B cell (primary cell): ENCODE results near the gene TGFBRAP1. TPM values are rescaled to one million over a fixed set of nuclear protein-coding genes. Genes with fewer than 3 reads are reported as not detected.

Source experiments
- ATAC-seq: fragments of 200-7000 bp; cut with Tn5 transposase; one replicate; pipeline ENCODE4 v1.10.0; 2021; ENCODE audit warnings: low read depth, mild to moderate bottlenecking, moderate number of reproducible peaks, moderate library complexity
- CTCF ChIA-PET: fragments of 350-600 bp; sonication (Branson Sonifier 250); formaldehyde crosslinking; loops from one replicate; lab custom pipeline; 2021; ENCODE audit warnings: antibody characterized with exemption, inconsistent platforms; lab: Charles Lee
- POLR2A ChIA-PET: fragments of 350-600 bp; sonication (Branson Sonifier 250); formaldehyde crosslinking; loops from one replicate; lab custom pipeline; 2021; ENCODE audit warnings: antibody characterized with exemption; lab: Charles Lee
- DNase-seq: peaks from one replicate; pipeline ENCODE4 v3.0.0; 2013
- H2AFZ ChIP-seq: 2 replicates; pipeline ENCODE4 v1.6.1; 2012; ENCODE audit warnings: mild to moderate bottlenecking, low read depth, low read length; ENCODE audit not compliant: insufficient read depth, poor library complexity, severe bottlenecking
- H3K27ac ChIP-seq, 2 donors: 1 replicate in 1 of 2; 2 replicates in 1 of 2; pipeline ENCODE4 v1.5.1; 2012 to 2013; ENCODE audit warnings: low read length in 2 of 2, mild to moderate bottlenecking in 2 of 2, moderate library complexity in 1 of 2
- H3K27me3 ChIP-seq, 4 experiments: fragments of 200-600 bp in 1 of 4; sonication (generic) in 1 of 4; replicated peaks in 1 of 4; 1 replicate in 2 of 4; 2 replicates in 2 of 4; pipeline versions ENCODE4 v1.6.1 to v1.7.0; 2013 to 2016; ENCODE audit warnings: low read length in 3 of 4, mild to moderate bottlenecking in 2 of 4, mixed read lengths in 1 of 4, moderate library complexity in 1 of 4; ENCODE audit not compliant: insufficient read depth in 4 of 4, control insufficient read depth in 3 of 4; ENCODE audit errors: control extremely low read depth in 1 of 4
- H3K36me3 ChIP-seq, 2 experiments: replicated peaks in 1 of 2; 1 replicate in 1 of 2; 2 replicates in 1 of 2; pipeline versions ENCODE4 v1.6.1 to v1.7.1; 2013; ENCODE audit warnings: low read length in 1 of 2; ENCODE audit not compliant: insufficient read depth in 2 of 2, control insufficient read depth in 1 of 2; ENCODE audit errors: control extremely low read depth in 1 of 2, extremely low read depth in 1 of 2
- H3K4me1 ChIP-seq, 2 donors: fragments of 200-600 bp in 1 of 2; sonication (generic) in 1 of 2; 1 replicate in 1 of 2; 2 replicates in 1 of 2; pipeline versions ENCODE4 v1.5.1 to v1.6.1; 2013 to 2017; ENCODE audit warnings: low read length in 2 of 2; ENCODE audit not compliant: control insufficient read depth in 2 of 2, insufficient read depth in 2 of 2
- H3K4me2 ChIP-seq: replicated peaks from 2 replicates; pipeline ENCODE3; 2012; ENCODE audit warnings: mild to moderate bottlenecking, low read depth, low read length; ENCODE audit not compliant: poor library complexity, severe bottlenecking
- H3K4me3 ChIP-seq, 5 experiments: fragments of 200-600 bp in 1 of 5; sonication (generic) in 1 of 5; 1 replicate in 3 of 5; 2 replicates in 2 of 5; pipeline versions ENCODE4 v1.5.1 to v1.7.0; 2011 to 2016; ENCODE audit warnings: low read length in 4 of 5, mild to moderate bottlenecking in 4 of 5, low read depth in 2 of 5, control low read depth in 1 of 5, moderate library complexity in 1 of 5; ENCODE audit not compliant: insufficient read depth in 1 of 5; ENCODE audit errors: control extremely low read depth in 1 of 5, extremely low read depth in 1 of 5
- H3K79me2 ChIP-seq: fragments of 200-600 bp; sonication (generic); one replicate; pipeline ENCODE4 v1.6.0; 2016; ENCODE audit warnings: low read length; ENCODE audit not compliant: control insufficient read depth, insufficient read depth
- H3K9ac ChIP-seq: fragments of 200-600 bp; sonication (generic); 2 replicates; pipeline ENCODE4 v1.6.1; 2017; ENCODE audit warnings: mild to moderate bottlenecking, low read length, moderate library complexity
- H3K9me3 ChIP-seq, 3 donors: one replicate each; pipeline versions ENCODE4 v1.6.1 to v1.7.1; 2013; ENCODE audit warnings: low read length in 2 of 3; ENCODE audit not compliant: control insufficient read depth in 2 of 3, insufficient read depth in 1 of 3; ENCODE audit errors: control extremely low read depth in 1 of 3
- H4K20me1 ChIP-seq: 2 replicates; pipeline ENCODE4 v1.6.0; 2012; ENCODE audit warnings: mild to moderate bottlenecking, low read length; ENCODE audit not compliant: insufficient read depth, control insufficient read depth, poor library complexity, severe bottlenecking
- H3K27ac Mint-ChIP-seq: one replicate; pipeline ENCODE4 v1.8.0; 2021; ENCODE audit warnings: mixed read lengths
- H3K27me3 Mint-ChIP-seq: one replicate; pipeline ENCODE4 v1.8.0; 2021; ENCODE audit warnings: mixed read lengths
- H3K4me1 Mint-ChIP-seq: one replicate; pipeline ENCODE4 v1.8.0; 2021; ENCODE audit warnings: mixed read lengths
- H3K4me3 Mint-ChIP-seq: one replicate; pipeline ENCODE4 v1.8.0; 2021; ENCODE audit warnings: mixed read lengths
- H3K9me3 Mint-ChIP-seq: one replicate; pipeline ENCODE4 v1.8.0; 2022; ENCODE audit warnings: mixed read lengths; ENCODE audit not compliant: insufficient read depth
- CTCF ChIP-seq: fragments of 200-600 bp; IDR thresholded peaks from one replicate; pipeline ENCODE4 v1.8.0; 2022; ENCODE audit warnings: antibody characterized with exemption, mild to moderate bottlenecking
- EZH2 ChIP-seq: IDR thresholded peaks from 2 replicates; pipeline ENCODE4 v1.6.1; 2012; ENCODE audit warnings: borderline replicate concordance, low read depth, mild to moderate bottlenecking, moderate library complexity, low read length; ENCODE audit not compliant: insufficient read depth, poor library complexity, severe bottlenecking
- WGBS: methylation state at CpG from one replicate; pipeline ENCODE4 v1.1.5; 2013; ENCODE audit warnings: missing lambda C conversion rate; ENCODE audit not compliant: insufficient coverage; 5-methylcytosine and 5-hydroxymethylcytosine counted together
- intact Hi-C: fragments of 100-400 bp; cut with micrococcal nuclease; formaldehyde crosslinking; loops from one replicate; pipeline ENCODE4 v1.10.0; 2022
- polyA plus RNA-seq: library from polyadenylated mRNA; depleted of rRNA; stranded (reverse); fragments of >200 nt; gene quantifications from 2 replicates; pipeline ENCODE4 v1.2.3, GENCODE V29; 2012
- total RNA-seq, 2 donors: library from RNA; stranded (reverse); fragments of 120-200 nt in 1 of 2; gene quantifications; 1 replicate in 1 of 2; 2 replicates in 1 of 2; pipeline versions ENCODE4 v1.2.3 to v1.2.4, GENCODE V29; 2013 to 2022

TGFBRAP1 gene
- total and polyA plus RNA-seq, 2 donors (not counting 1 experiment from before 2014, with no cell fraction given), result 9.3 to 21.7 TPM

DNA sequence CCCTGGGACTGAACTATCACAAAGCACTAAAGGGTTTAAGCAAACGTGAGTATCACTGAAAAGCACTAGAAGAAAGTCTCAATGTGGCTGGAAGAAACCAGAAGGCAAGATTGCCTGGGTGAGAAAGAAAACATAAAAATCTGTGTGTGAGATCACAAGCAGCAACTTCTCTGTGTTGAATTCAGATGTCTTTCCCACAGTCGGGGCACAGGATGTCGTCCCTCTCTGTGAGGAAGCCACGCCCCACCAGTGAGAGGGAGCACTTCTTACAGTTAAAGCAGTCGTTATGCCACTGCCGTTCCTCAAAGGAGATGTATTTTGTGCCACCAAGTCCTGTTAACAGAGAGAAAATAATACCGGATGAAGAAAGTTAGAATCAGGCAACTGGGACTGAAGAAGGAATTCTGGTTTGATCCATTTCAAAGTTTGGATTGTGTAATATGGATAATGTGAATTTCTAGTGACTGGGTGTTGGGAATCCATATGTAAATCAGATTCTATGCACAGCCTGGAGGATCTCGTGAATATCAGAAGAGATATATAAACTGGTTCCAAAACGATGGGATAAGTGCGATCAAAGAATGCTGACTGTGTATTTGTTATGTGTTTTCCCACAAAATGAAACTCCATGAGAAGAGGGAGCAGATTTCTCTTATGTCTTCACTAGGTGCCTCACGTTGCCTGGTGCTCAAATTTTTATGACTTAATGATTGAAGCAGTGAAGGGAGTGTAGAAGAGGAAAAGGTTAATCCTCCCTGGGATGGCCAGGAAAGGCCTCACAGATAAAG lies 31.8 kb upstream of the TGFBRAP1 start:
- peaks cover 8% of the 10 kb centered on the region for H3K9me3 Mint-ChIP-seq
- no peak overlapping the region for H3K4me3 Mint-ChIP-seq
- H3K9ac ChIP-seq, result no peak overlapping the region
- H3K27ac ChIP-seq, result no peak overlapping the region
- no peak overlapping the region for H3K4me3 ChIP-seq
- H3K27me3 ChIP-seq, result no peaks in the 10 kb centered on the region
- no peaks in the 10 kb centered on the region for H3K27me3 Mint-ChIP-seq
- no peaks in the 10 kb centered on the region for H3K4me1 Mint-ChIP-seq
- peaks cover 4 to 13% of the 10 kb centered on the region in 2 experiments for H3K36me3 ChIP-seq
- H3K4me2 ChIP-seq, result no peak overlapping the region
- no peak for TF ChIP-seq EZH2
- TF ChIP-seq CTCF, result no peak
- DNase-seq (no peak), ATAC-seq (no peak)
- intact Hi-C loops, result loop anchor here (10.0 kb wide), 1 partner anchor 744 kb away; no protein-coding TSS in a partner anchor
- CTCF ChIA-PET, result no interaction called here
- H4K20me1 ChIP-seq, result no peaks in the 10 kb centered on the region
- H3K27ac Mint-ChIP-seq, result no peak overlapping the region
- 51% methylated on average over 7 of the region's 11 CpGs for WGBS
- H2AFZ ChIP-seq, result no peak overlapping the region
- H3K9me3 ChIP-seq, result peaks cover 3 to 9% (median 6%) of the 10 kb centered on the region in 3 donors
- no peaks in the 10 kb centered on the region for H3K79me2 ChIP-seq
- no peaks in the 10 kb centered on the region for H3K4me1 ChIP-seq
- POLR2A ChIA-PET, result no interaction called here

DNA sequence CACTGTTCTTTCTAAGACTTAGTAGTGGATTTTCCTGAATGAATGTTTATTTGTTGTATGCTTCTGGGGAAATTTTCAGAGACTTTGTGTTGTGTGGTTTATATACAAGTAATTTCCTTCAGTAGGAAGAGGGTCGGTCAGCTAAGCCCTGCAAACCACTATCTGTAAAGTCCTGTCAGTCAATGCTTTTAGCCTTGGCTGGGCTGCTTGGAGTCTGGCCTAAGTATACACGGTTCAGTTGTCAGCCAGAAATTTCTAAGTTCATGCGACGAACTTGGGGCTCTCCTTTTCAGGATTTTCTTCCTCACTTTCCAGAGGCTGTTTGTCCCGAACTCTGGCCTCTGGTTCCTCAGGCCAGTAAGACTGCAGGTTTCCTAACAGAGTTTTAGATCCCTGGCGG lies 29.1 kb upstream of the TGFBRAP1 start:
- H3K27me3 ChIP-seq, result no peaks in the 10 kb centered on the region
- Mint-ChIP-seq H3K9me3 (peaks cover 13% of the 10 kb centered on the region), H3K4me1 (no peaks in the 10 kb centered on the region), H3K4me3 (no peak overlapping the region), H3K27ac (no peak overlapping the region), H3K27me3 (no peaks in the 10 kb centered on the region)
- H3K9me3 ChIP-seq, result peaks cover 3 to 18% (median 11%) of the 10 kb centered on the region in 3 donors
- intact Hi-C loops, result no loop called here
- no peak for DNase-seq
- H3K79me2 ChIP-seq, result no peaks in the 10 kb centered on the region
- no peak overlapping the region for H3K27ac ChIP-seq
- no peak overlapping the region for H2AFZ ChIP-seq
- no peak overlapping the region for H3K4me2 ChIP-seq
- H3K36me3 ChIP-seq, result peaks cover 5 to 29% of the 10 kb centered on the region in 2 experiments
- CTCF ChIA-PET, result interaction anchor here (1.1 kb wide), 1 partner anchor 13 kb away, joined by 4 read pairs; no protein-coding TSS in a partner anchor
- no peak overlapping the region for H3K4me3 ChIP-seq
- TF ChIP-seq EZH2, result no peak
- no peak for TF ChIP-seq CTCF
- H3K4me1 ChIP-seq, result no peaks in the 10 kb centered on the region
- WGBS, result 99% methylated on average over 6 of the region's 6 CpGs
- no peaks in the 10 kb centered on the region for H4K20me1 ChIP-seq
- POLR2A ChIA-PET, result no interaction called here
- no peak for ATAC-seq
- H3K9ac ChIP-seq, result no peak overlapping the region
